HG02943 (cell line): Measurements from ENCODE around the gene YPEL1.
A peak's percentile ranks its signal among the peaks of the same experiment; 100 is the strongest.

Source experiments
- ATAC-seq: cut with Tn5 transposase; IDR thresholded peaks from one replicate; pipeline ENCODE4 v1.9.1; 2021; ENCODE audit warnings: mild to moderate bottlenecking, low read depth, moderate library complexity; ENCODE audit not compliant: unreplicated experiment

Gene YPEL1, protein sequence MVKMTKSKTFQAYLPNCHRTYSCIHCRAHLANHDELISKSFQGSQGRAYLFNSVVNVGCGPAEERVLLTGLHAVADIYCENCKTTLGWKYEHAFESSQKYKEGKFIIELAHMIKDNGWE

GRCh38 chr22:21735200-21736083, at the start of gene YPEL1:
Gene YPEL1, minus strand, starts transcription at chr22:21735794. Its CDS starts 25,050 bp downstream, at chr22:21710744.
- ATAC-seq, result peak; percentile 72

GRCh38 chr22:21780259-21780658, 44.7 kb upstream of the YPEL1 start:
- ATAC-seq, result no peak

DNA sequence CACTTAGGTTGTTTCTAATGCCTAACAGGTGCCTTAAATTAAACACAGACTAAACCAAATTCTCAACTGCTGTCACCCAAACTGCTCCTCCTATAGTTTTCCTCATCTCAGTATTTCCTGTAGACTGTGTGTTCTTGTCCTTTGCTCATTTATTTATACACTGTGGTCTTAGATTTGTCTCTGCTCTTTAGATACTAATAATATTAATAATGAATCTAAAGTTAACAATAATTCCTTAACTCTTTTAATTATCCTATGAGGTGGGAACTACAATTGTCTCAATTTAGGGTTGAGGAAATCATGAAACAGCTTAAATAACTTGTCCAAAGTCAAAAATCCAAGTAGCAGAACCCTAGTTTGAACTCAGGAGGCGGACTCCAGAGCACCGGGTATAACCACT, 43.9 kb upstream of the YPEL1 start:
- no peak for ATAC-seq

- no peak for ATAC-seq
Observed at GRCh38 chr22:21778705-21779363, 43.2 kb upstream of the YPEL1 start.

- no peak for ATAC-seq
Observed at GRCh38 chr22:21771631-21771976, 36.0 kb upstream of the YPEL1 start.

GRCh38 chr22:21768435-21768834, 32.8 kb upstream of the YPEL1 start:
- ATAC-seq, result no peak

- ATAC-seq, result no peak
Observed at GRCh38 chr22:21766691-21767462, 31.3 kb upstream of the YPEL1 start.

GRCh38 chr22:21765909-21766529, 30.4 kb upstream of the YPEL1 start:
- no peak for ATAC-seq

DNA sequence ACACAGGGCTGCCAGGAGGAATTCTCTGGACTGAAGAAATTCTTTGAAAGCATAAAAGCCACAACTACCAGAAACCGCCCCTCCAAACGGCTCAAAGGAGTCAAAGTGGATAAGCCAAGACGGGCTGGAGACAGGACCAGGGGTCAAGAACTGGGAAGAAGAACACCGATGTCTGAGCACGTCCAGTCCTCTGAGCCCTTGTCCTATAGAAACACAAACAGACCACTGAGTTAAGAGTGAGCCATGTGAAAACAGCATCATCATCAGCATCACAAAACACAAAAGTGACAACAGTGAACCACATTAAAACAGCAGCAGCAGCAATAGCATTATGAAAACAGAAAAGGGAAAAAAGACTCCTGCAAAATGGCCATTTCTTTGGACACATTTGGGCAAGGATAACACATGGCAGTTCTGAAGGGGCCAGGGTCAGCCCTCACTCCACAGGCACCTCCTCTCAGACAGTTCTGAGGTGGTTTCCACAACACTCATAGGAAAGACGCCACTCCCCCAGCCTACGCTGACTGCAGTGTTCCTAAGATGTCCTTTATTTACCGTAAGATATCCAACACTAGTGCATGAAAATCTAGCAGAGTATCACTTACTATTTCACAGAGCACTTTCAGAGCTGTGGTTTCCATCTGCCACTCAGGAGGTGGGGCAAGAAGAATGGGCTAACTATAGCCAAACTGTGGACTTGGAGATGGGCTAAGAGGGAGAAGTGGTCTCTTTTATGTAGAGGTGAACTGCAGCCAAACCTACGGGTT, 28.6 kb upstream of the YPEL1 start:
- no peak for ATAC-seq

GRCh38 chr22:21762712-21763581, 27.4 kb upstream of the YPEL1 start:
- no peak for ATAC-seq

DNA sequence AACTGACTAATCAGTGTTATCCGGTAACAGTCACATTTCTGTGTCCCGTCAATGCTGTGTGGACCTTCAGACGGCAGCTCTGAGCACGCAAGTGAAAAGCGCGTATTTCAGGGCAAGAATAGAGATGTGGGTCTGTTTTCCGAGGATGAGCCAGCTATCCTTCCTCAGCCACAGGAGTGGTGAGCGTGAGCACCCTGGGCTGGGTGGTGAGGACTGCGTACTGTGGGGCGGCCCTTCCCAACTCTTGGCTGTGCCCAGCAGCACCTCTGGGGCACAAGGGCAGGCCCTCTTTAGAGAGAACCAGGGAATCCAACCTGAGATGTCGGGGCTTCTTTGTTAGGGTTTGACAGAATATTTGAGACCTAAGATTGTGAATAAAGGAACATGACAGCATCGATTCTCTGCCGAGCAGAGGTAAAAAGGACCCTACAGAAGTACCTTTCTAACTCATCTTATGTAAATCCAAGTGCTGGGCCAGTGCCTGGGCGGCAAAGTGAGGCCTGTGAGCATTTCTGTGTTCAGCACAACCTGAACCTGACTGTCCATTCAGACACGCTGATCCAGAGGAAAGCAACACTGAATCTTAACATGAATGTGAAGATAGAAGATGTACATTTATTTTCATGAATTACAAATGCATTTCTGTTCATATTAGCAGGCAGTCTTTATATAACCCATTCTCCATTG, 26.5 kb upstream of the YPEL1 start:
- ATAC-seq, result no peak

DNA sequence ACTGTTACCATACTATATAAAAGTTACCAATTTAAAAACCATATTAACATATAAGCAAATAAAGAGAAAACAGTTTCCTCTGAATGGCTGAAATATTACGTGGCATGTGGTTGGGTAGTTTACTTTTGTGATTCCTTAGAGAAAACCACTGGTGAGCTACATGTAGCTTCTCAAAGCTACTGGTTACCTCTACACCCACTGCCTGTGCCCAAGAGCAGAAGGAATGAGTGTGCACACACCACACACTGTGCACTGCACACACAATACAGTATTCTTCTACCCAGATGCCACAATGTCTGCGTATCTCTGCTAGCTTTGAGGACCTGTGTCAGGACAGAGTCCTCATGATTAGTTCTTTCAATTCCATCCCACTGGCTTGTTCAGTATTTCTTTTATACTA, 25.5 kb upstream of the YPEL1 start:
- no peak for ATAC-seq

DNA sequence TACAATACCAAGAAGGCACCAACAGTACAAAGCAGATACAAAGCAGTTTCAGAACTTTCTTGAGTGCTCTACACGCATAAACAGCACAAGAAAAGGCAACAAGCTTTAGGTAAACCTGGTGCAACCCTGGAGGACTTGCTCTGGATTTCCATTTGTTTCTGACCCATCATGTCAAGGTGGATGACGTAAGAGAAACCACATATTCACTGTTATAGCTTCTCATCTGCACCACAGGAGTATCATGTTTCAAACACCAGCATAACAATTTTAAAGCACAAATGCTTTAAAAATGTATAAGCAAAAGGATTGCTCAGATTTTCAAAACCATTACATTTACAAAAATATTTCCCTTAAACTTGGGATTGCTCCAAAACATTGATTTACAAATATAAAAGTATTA, 25.0 kb upstream of the YPEL1 start:
- no peak for ATAC-seq

DNA sequence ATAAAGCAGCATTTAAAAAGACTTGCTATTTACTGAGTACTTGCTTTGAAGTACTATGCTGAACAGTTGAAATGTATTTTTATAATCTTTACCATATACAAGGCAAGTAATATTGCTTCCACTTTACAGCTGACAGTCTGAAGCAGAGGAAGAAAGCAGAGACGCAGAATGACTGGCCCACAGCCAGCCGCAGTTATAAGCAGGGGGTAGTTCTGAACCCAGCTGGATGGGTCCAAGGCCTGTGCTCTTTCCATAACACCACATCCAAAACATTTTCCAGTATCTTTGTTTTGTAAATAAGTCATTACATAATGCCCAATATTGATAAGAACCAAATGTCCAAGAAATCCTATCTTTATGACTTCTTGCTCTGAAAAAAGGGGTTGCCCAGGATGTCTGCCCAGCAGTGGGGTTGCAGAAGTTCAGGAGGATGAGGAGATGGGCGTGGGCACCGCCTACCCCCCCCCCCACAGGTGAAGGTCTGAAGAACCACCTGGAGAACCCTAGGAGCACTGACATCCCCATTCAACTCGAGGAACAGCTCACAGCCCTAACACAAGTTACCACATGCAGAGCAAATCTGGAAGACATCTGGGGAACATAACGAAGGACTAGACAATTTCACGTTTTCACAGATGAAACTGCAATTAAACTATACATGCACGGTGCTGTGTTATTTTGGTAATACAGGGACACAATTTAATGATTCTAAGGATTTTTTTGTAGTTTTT, 24.2 kb upstream of the YPEL1 start:
- no peak for ATAC-seq

GRCh38 chr22:21759093-21759492, 23.5 kb upstream of the YPEL1 start:
- no peak for ATAC-seq

DNA sequence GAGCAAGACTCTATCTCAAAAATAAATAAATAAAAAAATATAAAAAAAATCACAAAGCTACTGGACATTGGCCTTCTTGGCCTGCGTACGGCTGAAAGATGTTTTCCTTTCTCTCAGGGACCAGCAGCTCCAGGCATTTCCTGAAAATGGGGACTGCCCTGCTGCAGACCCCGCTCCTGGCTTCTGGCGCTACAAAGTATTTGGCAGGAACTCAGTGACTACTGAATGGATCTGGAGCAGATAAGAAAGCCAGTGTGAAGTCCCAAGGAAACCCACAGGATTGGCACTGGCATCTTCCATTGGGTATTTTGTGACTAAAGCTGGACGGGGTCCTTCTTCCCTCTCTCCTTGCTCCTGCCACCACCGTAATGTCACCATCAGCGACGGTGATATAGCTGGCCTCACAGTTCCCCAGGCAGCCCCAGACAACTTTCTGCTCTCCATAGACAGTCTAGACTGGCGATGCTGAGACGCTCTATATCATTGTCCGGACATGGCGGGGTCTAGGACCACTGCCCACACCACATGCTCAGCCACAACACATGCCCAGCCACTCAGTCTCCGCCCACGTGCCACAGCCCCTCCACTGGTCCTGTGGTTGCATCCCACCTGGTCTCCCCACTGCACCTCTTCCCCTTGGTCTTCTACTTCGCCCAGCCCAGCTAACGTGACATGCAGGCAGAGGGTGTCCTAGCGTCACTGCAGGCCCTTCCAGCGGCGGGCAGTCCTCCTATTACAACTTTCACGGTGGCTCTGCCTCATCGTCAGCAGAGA, 22.7 kb upstream of the YPEL1 start:
- ATAC-seq, result no peak

- ATAC-seq, result no peak
Observed at GRCh38 chr22:21755851-21756284, 20.3 kb upstream of the YPEL1 start.
